Hematopoietic multipotent progenitor cell treated with erythropoietin and hydrocortisone succinate and interleukin-3 and kit ligand, for 15 days (in vitro differentiated cells): ENCODE data around the gene FMN1.
A peak's percentile ranks its signal among the peaks of the same experiment; 100 is the strongest.

Experiments used
- DNase-seq: peaks from one replicate; pipeline ENCODE4 v3.0.0-alpha.2; 2015; ENCODE audit warnings: low spot score

Gene FMN1

DNA sequence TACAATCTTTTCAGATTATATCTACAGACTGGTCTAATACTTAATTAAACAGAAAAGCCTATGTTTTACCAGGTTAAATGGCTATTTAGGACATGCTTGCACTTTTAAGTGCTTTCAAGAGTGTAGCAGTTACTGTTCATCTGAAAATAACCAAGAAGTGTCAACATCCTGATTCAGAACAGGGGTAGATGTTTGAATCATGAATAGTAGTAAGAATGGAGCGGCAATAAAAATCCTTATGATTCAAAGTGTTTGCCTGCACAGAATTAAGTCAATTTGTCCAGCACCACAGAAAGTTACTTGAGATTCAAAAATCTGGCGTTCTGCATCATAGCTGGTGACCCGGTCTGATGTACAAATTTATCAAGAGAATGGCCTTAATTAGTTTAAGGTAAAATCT, 428.4 kb downstream of the FMN1 start:
- DNase-seq = no peak

DNA sequence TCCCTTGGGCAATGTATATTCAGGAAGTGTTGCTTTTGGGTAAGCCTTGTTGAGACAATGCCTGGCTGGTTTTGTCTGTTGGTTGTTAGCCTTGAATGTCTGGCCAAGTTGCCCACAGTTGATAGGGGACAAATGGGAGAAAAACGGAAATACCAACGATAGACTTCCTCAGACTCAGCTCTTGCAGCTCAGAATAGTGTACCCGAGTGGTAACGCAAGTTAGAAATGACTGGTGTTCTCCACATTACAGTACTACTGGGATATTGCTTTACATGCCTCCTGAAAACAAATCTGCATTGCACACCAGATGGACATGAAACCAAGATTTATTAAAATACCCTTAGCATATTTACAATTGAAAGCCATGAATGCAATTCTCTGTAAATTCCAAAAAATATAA, 429.3 kb downstream of the FMN1 start:
- DNase-seq = no peak

- DNase-seq = no peak
Measured at GRCh38 chr15:32763295-32763694, 431.2 kb downstream of the FMN1 start.

- no peak for DNase-seq
Measured at GRCh38 chr15:32757426-32757825, 437.1 kb downstream of the FMN1 start.

- DNase-seq = no peak
Measured at GRCh38 chr15:32750979-32751378, 443.5 kb downstream of the FMN1 start.

DNA sequence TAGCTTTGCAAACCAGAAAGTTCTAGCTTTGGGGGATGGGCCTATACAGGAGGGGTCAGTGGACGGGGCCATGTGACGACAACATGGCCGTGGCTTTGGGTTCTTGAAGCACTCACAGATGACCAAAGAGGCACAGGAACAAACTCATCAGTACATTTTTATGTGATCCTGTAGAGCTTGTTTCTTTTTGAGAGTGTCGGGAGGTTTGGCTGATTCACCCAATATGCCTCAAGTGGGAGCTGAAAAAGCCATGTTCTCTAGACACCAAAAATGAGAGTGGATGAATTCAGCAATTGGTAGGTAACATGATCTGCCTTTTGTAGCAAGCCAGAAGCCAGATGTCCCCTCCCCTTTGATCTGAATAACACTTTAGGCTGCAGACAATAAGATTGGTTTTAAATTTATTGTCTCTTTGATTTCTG, 446.6 kb downstream of the FMN1 start:
- no peak for DNase-seq

- DNase-seq = no peak
Measured at GRCh38 chr15:32746116-32746857, 448.2 kb downstream of the FMN1 start.

GRCh38 chr15:32743411-32744140, 450.9 kb downstream of the FMN1 start:
- no peak for DNase-seq

GRCh38 chr15:32739522-32740063, 454.9 kb downstream of the FMN1 start:
- DNase-seq = no peak

DNA sequence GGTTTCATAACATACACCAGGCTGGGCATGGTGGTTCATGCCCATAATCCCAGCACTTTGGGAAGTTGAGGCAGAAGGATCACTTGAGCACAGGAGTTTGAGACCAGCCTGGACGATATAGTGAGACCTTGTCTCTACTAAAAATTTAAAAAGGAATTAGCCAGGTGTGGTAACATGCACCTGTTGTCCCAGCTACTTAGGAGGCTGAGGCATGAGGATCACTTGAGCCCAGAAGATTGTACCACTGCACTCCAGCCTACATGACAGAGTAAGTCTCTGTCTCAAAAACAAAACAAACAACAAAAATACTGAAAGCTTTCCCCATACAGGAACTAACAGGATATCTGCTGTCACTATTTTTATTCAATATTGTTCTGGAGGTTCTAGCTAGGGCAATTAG, 455.8 kb downstream of the FMN1 start:
- DNase-seq = no peak

GRCh38 chr15:32737304-32737703, 457.2 kb downstream of the FMN1 start:
- DNase-seq = no peak

DNA sequence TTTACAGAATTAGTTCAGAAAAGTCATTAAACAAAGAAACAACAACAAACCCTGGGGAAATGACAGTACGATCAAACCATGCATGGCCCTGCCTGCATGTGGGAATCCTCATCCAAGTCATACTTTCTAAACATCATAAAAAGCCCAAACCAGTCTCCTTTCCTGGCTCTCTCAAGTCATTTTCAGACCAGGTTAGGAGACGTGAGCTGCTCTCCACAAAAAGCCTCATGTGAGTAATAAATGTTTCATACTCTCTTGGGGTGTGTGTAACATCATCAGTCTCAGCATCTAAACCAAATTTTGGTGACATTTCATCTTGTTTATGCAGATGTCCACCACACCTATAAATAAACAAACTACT, 457.8 kb downstream of the FMN1 start:
- DNase-seq = no peak

- DNase-seq = no peak
Measured at GRCh38 chr15:32735989-32736700, 458.4 kb downstream of the FMN1 start.

DNA sequence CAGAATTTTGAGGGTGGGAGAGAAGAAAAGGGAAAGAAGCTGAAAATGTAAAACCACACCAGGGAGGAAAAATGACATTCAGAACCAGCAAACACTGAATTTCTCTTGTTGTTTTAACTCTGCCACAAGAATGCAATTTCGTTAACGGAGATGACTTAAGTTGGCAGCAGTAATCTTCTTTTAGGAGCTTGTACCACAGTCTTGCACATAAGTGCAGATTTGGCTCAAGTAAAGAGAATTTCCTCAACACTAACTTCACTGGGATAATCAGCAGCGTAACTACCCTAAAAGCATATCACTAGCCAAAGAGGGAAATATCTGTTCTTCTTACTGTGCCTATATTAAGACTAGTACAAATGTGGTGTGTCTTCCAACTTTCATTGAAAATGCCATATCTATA, 461.2 kb downstream of the FMN1 start:
- no peak for DNase-seq

DNA sequence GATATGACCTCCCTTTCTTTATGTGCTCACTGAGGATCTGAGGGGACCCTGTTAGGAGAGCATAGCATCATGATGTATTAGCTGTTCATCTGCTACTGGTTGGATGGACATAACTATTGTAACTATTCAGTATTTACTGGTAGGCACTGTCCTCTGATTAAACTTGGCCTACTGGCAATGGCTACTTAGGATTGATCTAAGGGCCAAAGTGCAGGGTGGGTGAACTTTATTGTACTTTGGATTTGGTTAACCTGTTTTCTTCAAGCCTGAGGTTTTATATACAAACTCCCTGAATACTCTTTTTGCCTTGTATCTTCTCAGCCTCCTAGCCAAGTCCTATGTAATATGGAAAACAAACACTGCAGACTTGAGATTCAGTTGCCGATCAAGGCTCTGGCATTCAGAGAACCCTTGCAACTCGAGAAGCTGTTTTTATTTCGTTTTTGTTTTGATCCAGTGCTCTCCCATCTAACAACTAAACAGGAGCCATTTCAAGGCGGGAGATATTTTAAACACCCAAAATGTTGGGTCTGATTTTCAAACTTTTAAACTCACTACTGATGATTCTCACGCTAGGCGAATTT, 461.8 kb downstream of the FMN1 start:
- no peak for DNase-seq

- DNase-seq = peak; percentile 71
Measured at GRCh38 chr15:32730677-32731654, 463.5 kb downstream of the FMN1 start.

GRCh38 chr15:32729700-32730395, 464.7 kb downstream of the FMN1 start:
- no peak for DNase-seq

DNA sequence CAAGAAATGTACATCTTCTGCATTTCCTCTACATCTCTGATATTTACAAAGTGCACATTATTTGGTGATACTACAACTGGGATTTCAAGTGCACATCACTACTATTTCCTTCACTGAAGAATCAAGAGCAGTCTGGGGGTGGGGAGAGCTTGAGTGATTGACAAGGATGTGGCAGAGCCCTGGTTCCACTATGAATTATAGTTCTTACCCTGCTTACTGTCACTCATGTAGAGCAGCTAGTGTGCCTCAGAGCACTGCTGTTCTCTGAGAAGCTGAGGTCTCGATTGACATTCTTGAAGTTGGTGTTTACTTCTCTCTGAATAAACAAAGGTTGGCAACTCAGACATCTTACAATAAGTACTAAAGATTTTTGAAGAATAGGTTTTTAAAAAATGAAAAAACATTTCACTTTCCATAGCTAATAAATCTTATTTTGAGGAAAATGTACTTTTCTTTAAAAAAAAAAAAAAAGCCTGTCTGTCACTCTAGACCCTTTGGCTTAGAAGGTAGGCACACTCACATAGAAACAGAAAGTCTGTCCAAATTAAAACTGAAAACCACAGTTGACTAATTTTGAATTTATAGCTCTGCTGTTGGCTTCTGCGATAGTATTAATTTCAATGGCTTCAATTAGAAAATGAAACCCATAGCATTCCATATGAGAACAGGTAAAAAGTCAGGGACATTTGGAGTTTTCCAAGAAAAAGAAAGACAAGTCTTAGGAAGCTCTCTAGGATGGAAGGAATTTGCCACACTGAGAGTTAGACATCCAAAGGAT, 471.2 kb downstream of the FMN1 start:
- no peak for DNase-seq

DNA sequence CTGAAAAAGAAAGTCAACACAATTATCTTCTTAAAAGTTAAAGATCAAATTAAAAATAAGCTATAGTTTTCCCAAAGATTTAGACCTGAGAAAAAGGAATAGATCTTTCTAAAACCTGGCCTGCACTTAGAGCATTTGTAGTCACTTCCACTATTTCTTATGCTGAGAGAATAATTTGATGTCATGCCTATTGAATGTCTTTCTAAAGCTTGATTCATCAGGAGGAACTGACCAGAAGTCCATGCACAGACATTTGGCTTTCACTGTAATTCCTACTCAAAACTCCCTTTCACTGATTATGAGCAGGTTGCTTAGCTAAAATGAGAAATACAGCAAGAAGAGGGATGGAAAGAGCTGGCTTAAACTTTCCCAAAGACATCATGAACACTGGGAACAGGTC, 472.4 kb downstream of the FMN1 start:
- no peak for DNase-seq

DNA sequence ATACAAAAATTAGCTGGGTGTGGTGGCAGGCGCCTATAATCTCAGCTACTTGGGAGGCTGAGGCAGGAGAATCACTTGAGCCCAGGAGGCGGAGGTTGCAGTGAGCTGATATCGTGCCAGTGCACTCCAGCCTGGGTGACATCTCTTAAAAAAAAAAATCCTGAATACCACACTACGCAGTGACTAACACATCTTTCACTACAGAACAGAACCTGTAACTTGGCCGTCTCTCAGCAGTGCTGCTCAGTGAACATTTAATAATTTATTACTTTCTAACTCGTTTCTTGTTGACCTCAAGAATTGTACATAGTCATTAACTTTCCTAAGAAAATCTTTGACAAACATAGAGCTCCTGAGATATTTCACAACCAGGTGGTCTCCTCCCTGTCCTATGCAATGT, 472.9 kb downstream of the FMN1 start:
- no peak for DNase-seq
